Nephron (organoid): ENCODE data around the gene MND1.

ENCODE experiments used
- H3K27ac Mint-ChIP-seq, 3 experiments: 2 replicates each; pipeline ENCODE4 v1.8.0; 2020; ENCODE audit warnings: mixed read lengths in 3 of 3, mild to moderate bottlenecking in 2 of 3, moderate library complexity in 1 of 3
- H3K27me3 Mint-ChIP-seq: 2 replicates; pipeline ENCODE4 v1.8.0; 2021; ENCODE audit warnings: low read depth, mild to moderate bottlenecking, moderate library complexity, mixed read lengths
- H3K36me3 Mint-ChIP-seq: 2 replicates; pipeline ENCODE4 v1.8.0; 2020; ENCODE audit warnings: low read depth, mixed read lengths
- H3K4me1 Mint-ChIP-seq: 2 replicates; pipeline ENCODE4 v1.8.0; 2020; ENCODE audit warnings: mixed read lengths
- H3K4me3 Mint-ChIP-seq, 3 experiments: 2 replicates each; pipeline ENCODE4 v1.8.0; 2020; ENCODE audit warnings: mild to moderate bottlenecking in 3 of 3, mixed read lengths in 3 of 3, moderate library complexity in 2 of 3
- H3K9me3 Mint-ChIP-seq: 2 replicates; pipeline ENCODE4 v1.8.0; 2020; ENCODE audit warnings: mixed read lengths
- TF ChIP-seq, protein P1 (sequence below), 3 experiments: fragments of 200-600 bp; sonication (generic); IDR thresholded peaks; one replicate each; pipeline ENCODE4 v1.5.0; 2021; ENCODE audit warnings: antibody characterized with exemption in 3 of 3; ENCODE audit not compliant: unreplicated experiment in 3 of 3

Gene MND1

DNA sequence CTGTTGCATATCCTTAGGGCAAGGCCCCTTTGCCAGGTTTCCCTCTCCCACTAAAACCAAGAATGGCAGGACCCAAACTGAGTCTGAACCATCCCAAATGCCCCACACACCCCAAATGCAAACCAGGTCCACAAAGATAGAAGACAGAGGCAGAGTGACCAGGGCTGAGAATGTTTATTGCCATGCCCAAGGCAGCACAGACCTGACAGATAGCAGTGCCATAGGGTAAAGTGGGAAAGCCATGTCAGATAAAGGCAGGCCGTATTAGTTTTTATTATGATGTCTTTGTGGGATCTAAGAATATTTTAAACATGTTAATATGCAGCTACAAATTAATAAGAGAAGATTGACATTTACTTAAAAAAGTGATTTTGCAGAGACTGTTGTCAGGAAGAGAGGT, 29.6 kb upstream of the MND1 start:
- TF ChIP-seq, protein P1, sequence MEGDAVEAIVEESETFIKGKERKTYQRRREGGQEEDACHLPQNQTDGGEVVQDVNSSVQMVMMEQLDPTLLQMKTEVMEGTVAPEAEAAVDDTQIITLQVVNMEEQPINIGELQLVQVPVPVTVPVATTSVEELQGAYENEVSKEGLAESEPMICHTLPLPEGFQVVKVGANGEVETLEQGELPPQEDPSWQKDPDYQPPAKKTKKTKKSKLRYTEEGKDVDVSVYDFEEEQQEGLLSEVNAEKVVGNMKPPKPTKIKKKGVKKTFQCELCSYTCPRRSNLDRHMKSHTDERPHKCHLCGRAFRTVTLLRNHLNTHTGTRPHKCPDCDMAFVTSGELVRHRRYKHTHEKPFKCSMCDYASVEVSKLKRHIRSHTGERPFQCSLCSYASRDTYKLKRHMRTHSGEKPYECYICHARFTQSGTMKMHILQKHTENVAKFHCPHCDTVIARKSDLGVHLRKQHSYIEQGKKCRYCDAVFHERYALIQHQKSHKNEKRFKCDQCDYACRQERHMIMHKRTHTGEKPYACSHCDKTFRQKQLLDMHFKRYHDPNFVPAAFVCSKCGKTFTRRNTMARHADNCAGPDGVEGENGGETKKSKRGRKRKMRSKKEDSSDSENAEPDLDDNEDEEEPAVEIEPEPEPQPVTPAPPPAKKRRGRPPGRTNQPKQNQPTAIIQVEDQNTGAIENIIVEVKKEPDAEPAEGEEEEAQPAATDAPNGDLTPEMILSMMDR (IDR thresholded peaks at IDR 0.05; ENCODE audit: unreplicated experiment in 3 of 3): no peak
- peaks cover 67% of the 10 kb centered on the region for H3K36me3 Mint-ChIP-seq
- H3K4me1 Mint-ChIP-seq: no peaks in the 10 kb centered on the region
- no peaks in the 10 kb centered on the region for H3K27me3 Mint-ChIP-seq
- peaks cover 2% of the 10 kb centered on the region for H3K9me3 Mint-ChIP-seq
- H3K27ac Mint-ChIP-seq: peak overlapping the region in 1 of 3 experiments; percentile 45
- no peak overlapping the region for H3K4me3 Mint-ChIP-seq

DNA sequence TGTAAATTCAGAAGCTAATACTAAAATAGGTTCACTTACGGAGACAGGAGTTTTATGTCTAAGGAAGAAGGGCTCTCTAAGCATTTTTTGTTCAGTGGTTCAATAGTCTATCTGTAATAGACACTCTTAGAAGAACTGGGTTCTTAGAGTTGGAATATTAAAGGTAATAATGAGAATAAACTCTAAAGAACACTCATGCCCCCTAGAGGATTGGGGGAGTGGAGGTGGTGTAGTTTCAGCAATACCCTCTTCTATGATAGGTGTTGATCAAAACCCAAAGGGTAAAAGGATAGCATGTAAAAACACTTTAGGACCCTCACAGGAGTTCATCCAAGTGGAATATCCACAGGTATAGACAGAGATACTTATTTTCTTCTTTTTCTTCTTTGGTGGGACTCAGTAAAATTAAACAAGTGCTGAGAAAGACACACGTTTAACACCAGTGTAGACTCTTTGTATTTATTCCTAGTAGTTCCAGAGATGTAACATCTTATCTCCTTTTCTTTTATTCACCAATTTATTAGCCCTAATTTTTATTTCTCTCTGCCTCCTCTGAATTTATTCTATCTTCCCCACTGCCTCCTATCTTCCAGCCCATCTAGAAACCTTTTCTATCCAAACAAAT, 25.7 kb upstream of the MND1 start:
- H3K4me1 Mint-ChIP-seq: no peaks in the 10 kb centered on the region
- H3K9me3 Mint-ChIP-seq: no peaks in the 10 kb centered on the region
- no peaks in the 10 kb centered on the region for H3K27me3 Mint-ChIP-seq
- H3K36me3 Mint-ChIP-seq: peaks cover 54% of the 10 kb centered on the region
- TF ChIP-seq, protein P1 (IDR thresholded peaks at IDR 0.05; ENCODE audit: unreplicated experiment in 3 of 3): peak; percentile 64 to 71 (median 67)
- no peak overlapping the region for H3K4me3 Mint-ChIP-seq
- no peak overlapping the region for H3K27ac Mint-ChIP-seq

DNA sequence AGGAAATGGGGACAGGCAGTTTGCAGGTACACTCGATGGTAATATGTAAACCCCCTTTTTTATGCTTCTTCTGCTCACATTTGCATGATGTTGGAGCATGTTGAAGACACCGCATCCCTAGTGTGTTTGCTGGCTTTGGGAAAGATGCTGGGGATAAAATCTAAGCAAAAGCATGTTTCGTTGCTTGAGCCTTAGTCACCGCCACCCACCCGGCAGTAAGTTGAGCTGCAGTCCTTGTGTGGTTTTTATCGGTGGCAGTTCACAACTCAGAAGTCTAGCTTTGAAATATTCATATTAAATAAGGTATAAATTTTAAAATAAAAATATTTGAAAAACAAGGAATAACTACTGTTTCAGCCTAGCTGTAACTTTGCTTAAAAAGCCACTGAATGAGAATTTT, 21.7 kb upstream of the MND1 start:
- no peak overlapping the region for H3K27ac Mint-ChIP-seq
- H3K4me3 Mint-ChIP-seq: no peak overlapping the region
- H3K27me3 Mint-ChIP-seq: no peaks in the 10 kb centered on the region
- H3K4me1 Mint-ChIP-seq: no peaks in the 10 kb centered on the region
- no peaks in the 10 kb centered on the region for H3K9me3 Mint-ChIP-seq
- peaks cover 45% of the 10 kb centered on the region for H3K36me3 Mint-ChIP-seq
- TF ChIP-seq, protein P1 (IDR thresholded peaks at IDR 0.05; ENCODE audit: unreplicated experiment in 3 of 3): no peak

DNA sequence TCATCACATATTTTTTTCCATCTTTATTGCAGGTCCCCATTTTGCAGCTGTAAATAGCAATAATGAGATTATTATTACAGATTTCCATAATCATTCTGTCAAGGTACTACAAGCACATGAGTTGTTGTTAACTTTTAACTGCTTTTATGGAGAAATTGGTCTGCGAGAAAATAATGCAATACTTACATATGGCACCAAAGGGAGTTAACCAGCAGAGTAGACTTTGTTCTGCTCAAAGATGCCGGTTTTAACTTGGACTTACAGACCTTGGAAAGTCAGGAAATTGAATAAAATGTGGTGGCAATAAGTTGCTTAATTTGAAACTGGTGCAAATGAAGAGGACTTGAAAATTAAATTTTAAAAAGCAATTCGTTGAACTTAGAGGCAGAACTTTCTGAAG, 20.4 kb upstream of the MND1 start:
- Mint-ChIP-seq H3K4me3 (no peak overlapping the region), H3K27me3 (no peaks in the 10 kb centered on the region), H3K27ac (no peak overlapping the region), H3K9me3 (no peaks in the 10 kb centered on the region), H3K4me1 (no peaks in the 10 kb centered on the region), H3K36me3 (peaks cover 42% of the 10 kb centered on the region)
- TF ChIP-seq, protein P1 (IDR thresholded peaks at IDR 0.05; ENCODE audit: unreplicated experiment in 3 of 3): no peak

DNA sequence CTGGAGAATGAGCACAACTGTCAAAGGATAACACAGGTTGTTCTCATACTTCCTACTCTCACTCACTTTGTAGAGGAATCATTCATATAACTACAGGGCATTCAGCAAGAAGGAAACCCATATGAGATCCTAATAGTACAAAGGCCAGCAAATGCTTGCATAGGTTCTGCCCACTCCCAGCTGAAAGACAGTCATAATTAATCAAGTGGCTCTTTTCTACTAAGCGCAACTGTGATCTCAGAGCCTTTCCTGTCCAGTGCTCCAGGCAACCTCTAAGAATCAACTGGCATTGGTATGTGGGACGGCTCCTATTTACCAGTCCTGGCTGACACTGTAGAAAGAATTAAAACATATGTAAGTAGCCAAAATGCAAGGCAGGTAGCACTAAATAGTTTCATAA, 18.9 kb upstream of the MND1 start:
- TF ChIP-seq, protein P1 (IDR thresholded peaks at IDR 0.05; ENCODE audit: unreplicated experiment in 3 of 3): no peak
- no peak overlapping the region for H3K27ac Mint-ChIP-seq
- H3K27me3 Mint-ChIP-seq: no peaks in the 10 kb centered on the region
- no peaks in the 10 kb centered on the region for H3K4me1 Mint-ChIP-seq
- no peak overlapping the region for H3K4me3 Mint-ChIP-seq
- H3K9me3 Mint-ChIP-seq: no peaks in the 10 kb centered on the region
- peaks cover 38% of the 10 kb centered on the region for H3K36me3 Mint-ChIP-seq

DNA sequence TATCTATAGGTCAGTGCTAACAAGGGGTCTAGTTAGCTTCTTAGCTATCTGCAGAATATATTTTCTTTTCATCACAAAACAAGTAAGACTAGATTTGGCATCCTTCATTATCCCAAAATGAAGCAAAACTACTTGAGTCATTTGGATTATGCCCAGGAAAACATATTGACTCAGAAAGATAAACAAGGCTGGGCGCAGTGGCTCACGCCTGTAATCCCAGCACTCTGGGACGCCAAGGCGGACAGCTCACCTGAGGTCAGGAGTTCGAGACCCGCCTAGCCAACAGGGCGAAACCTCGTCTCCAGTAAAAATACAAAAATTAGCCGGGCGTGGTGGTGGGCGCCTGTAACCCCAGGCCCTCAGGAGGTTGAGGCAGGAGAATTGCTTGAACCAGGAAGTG, 18.0 kb upstream of the MND1 start:
- Mint-ChIP-seq H3K4me3 (no peak overlapping the region), H3K36me3 (peaks cover 38% of the 10 kb centered on the region), H3K9me3 (no peaks in the 10 kb centered on the region), H3K4me1 (no peaks in the 10 kb centered on the region), H3K27ac (no peak overlapping the region), H3K27me3 (no peaks in the 10 kb centered on the region)
- TF ChIP-seq, protein P1 (IDR thresholded peaks at IDR 0.05; ENCODE audit: unreplicated experiment in 3 of 3): no peak
